GM23338 (cell line): ENCODE data around the gene MRPS17. TPM values are rescaled to one million over a fixed set of nuclear protein-coding genes. Genes with fewer than 3 reads are reported as not detected.

Source experiments
- ATAC-seq: fragments of 200-7000 bp; cut with Tn5 transposase; 3 replicates; pipeline ENCODE4 v1.9.1; 2020
- DNase-seq: peaks from one replicate; pipeline ENCODE4 v3.0.0-alpha.2; 2015; ENCODE audit warnings: low spot score
- H2AFZ ChIP-seq: fragments of 200-600 bp; sonication (generic); 2 replicates; pipeline ENCODE4 v1.8.0; 2016; ENCODE audit warnings: antibody characterized with exemption, mild to moderate bottlenecking, moderate library complexity
- H3F3A ChIP-seq: fragments of 200-600 bp; sonication (generic); replicated peaks from 2 replicates; pipeline ENCODE4 v1.8.0; 2017; ENCODE audit warnings: antibody characterized with exemption, mixed run types, low read depth
- H3K27ac ChIP-seq: fragments of 200-600 bp; sonication (generic); 2 replicates; pipeline ENCODE4 v1.6.1; 2016; ENCODE audit warnings: low read depth
- H3K27me3 ChIP-seq: fragments of 200-600 bp; sonication (generic); 2 replicates; pipeline ENCODE4 v1.8.0; 2016; ENCODE audit warnings: mild to moderate bottlenecking, mixed run types, moderate library complexity; ENCODE audit not compliant: insufficient read depth
- H3K36me3 ChIP-seq: fragments of 200-600 bp; sonication (generic); 2 replicates; pipeline ENCODE4 v1.8.0; 2016; ENCODE audit warnings: mild to moderate bottlenecking; ENCODE audit not compliant: insufficient read depth
- H3K4me1 ChIP-seq: fragments of 200-600 bp; sonication (generic); 2 replicates; pipeline ENCODE4 v1.8.0; 2016; ENCODE audit warnings: mild to moderate bottlenecking, moderate library complexity; ENCODE audit not compliant: insufficient read depth
- H3K4me2 ChIP-seq: fragments of 200-600 bp; sonication (generic); 2 replicates; pipeline ENCODE4 v1.7.1; 2017; ENCODE audit warnings: mixed run types
- H3K4me3 ChIP-seq: fragments of 200-600 bp; sonication (generic); 2 replicates; pipeline ENCODE4 v1.6.1; 2016; ENCODE audit warnings: mixed run types
- H3K79me2 ChIP-seq: fragments of 200-600 bp; sonication (generic); replicated peaks from 2 replicates; pipeline ENCODE4 v1.8.0; 2017; ENCODE audit warnings: mild to moderate bottlenecking; ENCODE audit not compliant: insufficient read depth
- H3K9me2 ChIP-seq: fragments of 200-600 bp; sonication (generic); 2 replicates; pipeline ENCODE4 v1.8.0; 2017; ENCODE audit not compliant: insufficient read depth
- H4K20me1 ChIP-seq: fragments of 200-600 bp; sonication (generic); replicated peaks from 2 replicates; pipeline ENCODE4 v1.8.0; 2017; ENCODE audit warnings: mild to moderate bottlenecking; ENCODE audit not compliant: insufficient read depth
- H3K27ac Mint-ChIP-seq: 2 replicates; pipeline ENCODE4 v1.8.0; 2020; ENCODE audit warnings: inconsistent platforms, mild to moderate bottlenecking, moderate library complexity, mixed read lengths
- H3K27me3 Mint-ChIP-seq: 3 replicates; pipeline ENCODE4 v1.8.0; 2022; ENCODE audit warnings: low read depth, mild to moderate bottlenecking, moderate library complexity, mixed read lengths, inconsistent platforms; ENCODE audit not compliant: insufficient read depth, poor library complexity
- H3K36me3 Mint-ChIP-seq: 3 replicates; pipeline ENCODE4 v1.8.0; 2021; ENCODE audit warnings: low read depth, mild to moderate bottlenecking, inconsistent platforms, moderate library complexity, mixed read lengths
- H3K4me1 Mint-ChIP-seq: 3 replicates; pipeline ENCODE4 v1.8.0; 2020; ENCODE audit warnings: mild to moderate bottlenecking, inconsistent platforms, mixed read lengths
- H3K4me3 Mint-ChIP-seq: 3 replicates; pipeline ENCODE4 v1.8.0; 2021; ENCODE audit warnings: moderate library complexity, mild to moderate bottlenecking, inconsistent platforms, mixed read lengths
- H3K9me3 Mint-ChIP-seq: 3 replicates; pipeline ENCODE4 v1.8.0; 2020; ENCODE audit warnings: moderate library complexity, mild to moderate bottlenecking, inconsistent platforms, mixed read lengths
- CREB1 ChIP-seq: fragments of 250-450 bp; sonication (Bioruptor Pico); IDR thresholded peaks from 2 replicates; pipeline ENCODE4 v1.5.0; 2020; ENCODE audit warnings: low read depth, mild to moderate bottlenecking, moderate library complexity
- EZH2 ChIP-seq: fragments of 200-600 bp; sonication (generic); IDR thresholded peaks from one replicate; pipeline ENCODE4 v1.8.0; 2017; ENCODE audit warnings: antibody characterized with exemption, mild to moderate bottlenecking, low read depth; ENCODE audit not compliant: unreplicated experiment
- EZH2phosphoT487 ChIP-seq: fragments of 200-600 bp; sonication (generic); IDR thresholded peaks from one replicate; pipeline ENCODE4 v1.8.1; 2018; ENCODE audit warnings: antibody characterized with exemption; ENCODE audit not compliant: unreplicated experiment
- JUNB ChIP-seq: IDR thresholded peaks from one replicate; pipeline ENCODE4 v1.6.1; 2016; ENCODE audit warnings: antibody characterized with exemption; ENCODE audit not compliant: unreplicated experiment
- NANOG ChIP-seq: IDR thresholded peaks from 2 replicates; pipeline ENCODE4 v1.6.1; 2016; ENCODE audit warnings: antibody characterized with exemption, borderline replicate concordance
- POLR2AphosphoS5 ChIP-seq: IDR thresholded peaks from 2 replicates; pipeline ENCODE4 v1.6.1; 2016; ENCODE audit warnings: antibody characterized with exemption, low read depth
- REST ChIP-seq: IDR thresholded peaks from one replicate; pipeline ENCODE4 v1.6.1; 2018; ENCODE audit warnings: antibody characterized with exemption; ENCODE audit not compliant: unreplicated experiment
- STAT1 ChIP-seq: IDR thresholded peaks from one replicate; pipeline ENCODE4 v1.6.1; 2016; ENCODE audit warnings: antibody characterized with exemption; ENCODE audit not compliant: unreplicated experiment
- ZNF114 ChIP-seq: fragments of 250-450 bp; sonication (Bioruptor Pico); IDR thresholded peaks from 2 replicates; pipeline ENCODE4 v1.5.0; 2020; ENCODE audit warnings: mild to moderate bottlenecking, moderate library complexity
- ZNF331 ChIP-seq: fragments of 250-450 bp; sonication (Bioruptor Pico); IDR thresholded peaks from 2 replicates; pipeline ENCODE4 v1.5.0; 2020; ENCODE audit warnings: low read depth, mild to moderate bottlenecking, moderate library complexity
- polyA plus RNA-seq: library from polyadenylated mRNA; unstranded; fragments of >200 nt; fragmentation: Nextera tagmentation; extraction: Ambion mirVana; gene quantifications from 2 replicates; pipeline ENCODE4 v1.2.1, GENCODE V29; 2016
- total RNA-seq: library from RNA; depleted of rRNA; stranded (reverse); fragments of >200 nt; shearing (Covaris generic); gene quantifications from 2 replicates; pipeline ENCODE4 v1.2.3, GENCODE V29; 2014
- TF ChIP-seq, protein P1 (sequence below): IDR thresholded peaks from 2 replicates; pipeline ENCODE4 v1.6.1; 2016; ENCODE audit warnings: antibody characterized with exemption
- TF ChIP-seq, protein P2 (sequence below): fragments of 250-450 bp; sonication (Bioruptor Pico); IDR thresholded peaks from 2 replicates; pipeline ENCODE4 v1.5.0; 2020; ENCODE audit warnings: mild to moderate bottlenecking, moderate library complexity
- TF ChIP-seq, protein P3 (sequence below), 2 experiments: fragments of 200-600 bp in 1 of 2; sonication (generic) in 1 of 2; conservative IDR thresholded peaks; 2 replicates each; pipeline versions ENCODE4 v1.5.1 to v1.6.1; 2016 to 2017; ENCODE audit warnings: antibody characterized with exemption in 2 of 2, low read depth in 2 of 2, mild to moderate bottlenecking in 2 of 2, moderate library complexity in 1 of 2

MRPS17 gene
- total and polyA plus RNA-seq, 2 experiments from 2014 or later: 14.6 to 100 TPM

GRCh38 chr7:55980266-55980665 lies 28.6 kb downstream of the MRPS17 start:
- Mint-ChIP-seq H3K27ac (no peak overlapping the region), H3K4me3 (no peak overlapping the region), H3K36me3 (peaks cover 35% of the 10 kb centered on the region), H3K9me3 (no peaks in the 10 kb centered on the region), H3K27me3 (no peaks in the 10 kb centered on the region), H3K4me1 (no peaks in the 10 kb centered on the region)
- no peak for DNase-seq
- TF ChIP-seq EZH2: no peak
- no peak for TF ChIP-seq EZH2phosphoT487
- TF ChIP-seq, protein P1, sequence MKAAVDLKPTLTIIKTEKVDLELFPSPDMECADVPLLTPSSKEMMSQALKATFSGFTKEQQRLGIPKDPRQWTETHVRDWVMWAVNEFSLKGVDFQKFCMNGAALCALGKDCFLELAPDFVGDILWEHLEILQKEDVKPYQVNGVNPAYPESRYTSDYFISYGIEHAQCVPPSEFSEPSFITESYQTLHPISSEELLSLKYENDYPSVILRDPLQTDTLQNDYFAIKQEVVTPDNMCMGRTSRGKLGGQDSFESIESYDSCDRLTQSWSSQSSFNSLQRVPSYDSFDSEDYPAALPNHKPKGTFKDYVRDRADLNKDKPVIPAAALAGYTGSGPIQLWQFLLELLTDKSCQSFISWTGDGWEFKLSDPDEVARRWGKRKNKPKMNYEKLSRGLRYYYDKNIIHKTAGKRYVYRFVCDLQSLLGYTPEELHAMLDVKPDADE: no peak
- TF ChIP-seq STAT1: no peak
- no peak for TF ChIP-seq CREB1 (CRISPR knock-in tag)
- TF ChIP-seq, protein P2, sequence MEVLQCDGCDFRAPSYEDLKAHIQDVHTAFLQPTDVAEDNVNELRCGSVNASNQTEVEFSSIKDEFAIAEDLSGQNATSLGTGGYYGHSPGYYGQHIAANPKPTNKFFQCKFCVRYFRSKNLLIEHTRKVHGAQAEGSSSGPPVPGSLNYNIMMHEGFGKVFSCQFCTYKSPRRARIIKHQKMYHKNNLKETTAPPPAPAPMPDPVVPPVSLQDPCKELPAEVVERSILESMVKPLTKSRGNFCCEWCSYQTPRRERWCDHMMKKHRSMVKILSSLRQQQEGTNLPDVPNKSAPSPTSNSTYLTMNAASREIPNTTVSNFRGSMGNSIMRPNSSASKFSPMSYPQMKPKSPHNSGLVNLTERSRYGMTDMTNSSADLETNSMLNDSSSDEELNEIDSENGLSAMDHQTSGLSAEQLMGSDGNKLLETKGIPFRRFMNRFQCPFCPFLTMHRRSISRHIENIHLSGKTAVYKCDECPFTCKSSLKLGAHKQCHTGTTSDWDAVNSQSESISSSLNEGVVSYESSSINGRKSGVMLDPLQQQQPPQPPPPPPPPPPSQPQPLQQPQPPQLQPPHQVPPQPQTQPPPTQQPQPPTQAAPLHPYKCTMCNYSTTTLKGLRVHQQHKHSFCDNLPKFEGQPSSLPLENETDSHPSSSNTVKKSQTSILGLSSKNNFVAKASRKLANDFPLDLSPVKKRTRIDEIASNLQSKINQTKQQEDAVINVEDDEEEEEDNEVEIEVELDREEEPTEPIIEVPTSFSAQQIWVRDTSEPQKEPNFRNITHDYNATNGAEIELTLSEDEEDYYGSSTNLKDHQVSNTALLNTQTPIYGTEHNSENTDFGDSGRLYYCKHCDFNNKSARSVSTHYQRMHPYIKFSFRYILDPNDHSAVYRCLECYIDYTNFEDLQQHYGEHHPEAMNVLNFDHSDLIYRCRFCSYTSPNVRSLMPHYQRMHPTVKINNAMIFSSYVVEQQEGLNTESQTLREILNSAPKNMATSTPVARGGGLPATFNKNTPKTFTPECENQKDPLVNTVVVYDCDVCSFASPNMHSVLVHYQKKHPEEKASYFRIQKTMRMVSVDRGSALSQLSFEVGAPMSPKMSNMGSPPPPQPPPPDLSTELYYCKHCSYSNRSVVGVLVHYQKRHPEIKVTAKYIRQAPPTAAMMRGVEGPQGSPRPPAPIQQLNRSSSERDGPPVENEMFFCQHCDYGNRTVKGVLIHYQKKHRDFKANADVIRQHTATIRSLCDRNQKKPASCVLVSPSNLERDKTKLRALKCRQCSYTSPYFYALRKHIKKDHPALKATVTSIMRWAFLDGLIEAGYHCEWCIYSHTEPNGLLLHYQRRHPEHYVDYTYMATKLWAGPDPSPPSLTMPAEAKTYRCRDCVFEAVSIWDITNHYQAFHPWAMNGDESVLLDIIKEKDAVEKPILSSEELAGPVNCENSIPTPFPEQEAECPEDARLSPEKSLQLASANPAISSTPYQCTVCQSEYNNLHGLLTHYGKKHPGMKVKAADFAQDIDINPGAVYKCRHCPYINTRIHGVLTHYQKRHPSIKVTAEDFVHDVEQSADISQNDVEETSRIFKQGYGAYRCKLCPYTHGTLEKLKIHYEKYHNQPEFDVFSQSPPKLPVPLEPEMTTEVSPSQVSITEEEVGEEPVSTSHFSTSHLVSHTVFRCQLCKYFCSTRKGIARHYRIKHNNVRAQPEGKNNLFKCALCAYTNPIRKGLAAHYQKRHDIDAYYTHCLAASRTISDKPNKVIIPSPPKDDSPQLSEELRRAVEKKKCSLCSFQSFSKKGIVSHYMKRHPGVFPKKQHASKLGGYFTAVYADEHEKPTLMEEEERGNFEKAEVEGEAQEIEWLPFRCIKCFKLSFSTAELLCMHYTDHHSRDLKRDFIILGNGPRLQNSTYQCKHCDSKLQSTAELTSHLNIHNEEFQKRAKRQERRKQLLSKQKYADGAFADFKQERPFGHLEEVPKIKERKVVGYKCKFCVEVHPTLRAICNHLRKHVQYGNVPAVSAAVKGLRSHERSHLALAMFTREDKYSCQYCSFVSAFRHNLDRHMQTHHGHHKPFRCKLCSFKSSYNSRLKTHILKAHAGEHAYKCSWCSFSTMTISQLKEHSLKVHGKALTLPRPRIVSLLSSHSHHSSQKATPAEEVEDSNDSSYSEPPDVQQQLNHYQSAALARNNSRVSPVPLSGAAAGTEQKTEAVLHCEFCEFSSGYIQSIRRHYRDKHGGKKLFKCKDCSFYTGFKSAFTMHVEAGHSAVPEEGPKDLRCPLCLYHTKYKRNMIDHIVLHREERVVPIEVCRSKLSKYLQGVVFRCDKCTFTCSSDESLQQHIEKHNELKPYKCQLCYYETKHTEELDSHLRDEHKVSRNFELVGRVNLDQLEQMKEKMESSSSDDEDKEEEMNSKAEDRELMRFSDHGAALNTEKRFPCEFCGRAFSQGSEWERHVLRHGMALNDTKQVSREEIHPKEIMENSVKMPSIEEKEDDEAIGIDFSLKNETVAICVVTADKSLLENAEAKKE (CRISPR knock-in tag): no peak
- TF ChIP-seq, protein P3, sequence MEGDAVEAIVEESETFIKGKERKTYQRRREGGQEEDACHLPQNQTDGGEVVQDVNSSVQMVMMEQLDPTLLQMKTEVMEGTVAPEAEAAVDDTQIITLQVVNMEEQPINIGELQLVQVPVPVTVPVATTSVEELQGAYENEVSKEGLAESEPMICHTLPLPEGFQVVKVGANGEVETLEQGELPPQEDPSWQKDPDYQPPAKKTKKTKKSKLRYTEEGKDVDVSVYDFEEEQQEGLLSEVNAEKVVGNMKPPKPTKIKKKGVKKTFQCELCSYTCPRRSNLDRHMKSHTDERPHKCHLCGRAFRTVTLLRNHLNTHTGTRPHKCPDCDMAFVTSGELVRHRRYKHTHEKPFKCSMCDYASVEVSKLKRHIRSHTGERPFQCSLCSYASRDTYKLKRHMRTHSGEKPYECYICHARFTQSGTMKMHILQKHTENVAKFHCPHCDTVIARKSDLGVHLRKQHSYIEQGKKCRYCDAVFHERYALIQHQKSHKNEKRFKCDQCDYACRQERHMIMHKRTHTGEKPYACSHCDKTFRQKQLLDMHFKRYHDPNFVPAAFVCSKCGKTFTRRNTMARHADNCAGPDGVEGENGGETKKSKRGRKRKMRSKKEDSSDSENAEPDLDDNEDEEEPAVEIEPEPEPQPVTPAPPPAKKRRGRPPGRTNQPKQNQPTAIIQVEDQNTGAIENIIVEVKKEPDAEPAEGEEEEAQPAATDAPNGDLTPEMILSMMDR (conservative IDR thresholded peaks at IDR 0.05; ENCODE audit: low read depth in 2 of 2): no peak
- TF ChIP-seq JUNB: no peak
- TF ChIP-seq REST: no peak
- TF ChIP-seq ZNF331: no peak
- no peak for TF ChIP-seq NANOG
- TF ChIP-seq ZNF114 (CRISPR knock-in tag): no peak
- TF ChIP-seq POLR2AphosphoS5: no peak
- Histone ChIP-seq H3K9me2 (no peaks in the 10 kb centered on the region), H3K4me3 (no peak overlapping the region), H3K79me2 (no peaks in the 10 kb centered on the region; the same call in 1 of the 2 replicates), H3K4me2 (no peak overlapping the region), H3K27ac (no peak overlapping the region), H4K20me1 (no peaks in the 10 kb centered on the region; the same call in 1 of the 2 replicates), H3F3A (no peaks in the 10 kb centered on the region), H3K36me3 (peaks cover 8% of the 10 kb centered on the region), H3K27me3 (no peaks in the 10 kb centered on the region), H2AFZ (no peak overlapping the region), H3K4me1 (no peaks in the 10 kb centered on the region)
- ATAC-seq: no peak
